Neural progenitor cell (in vitro differentiated cells): Measurements from ENCODE around the gene ASB17.

Source experiments
- CTCF ChIP-seq: fragments of 200-600 bp; sonication (generic); IDR thresholded peaks from 2 replicates; pipeline ENCODE4 v1.5.1; 2017; ENCODE audit warnings: antibody characterized with exemption, mild to moderate bottlenecking
- EZH2 ChIP-seq: fragments of 200-600 bp; sonication (generic); IDR thresholded peaks from 2 replicates; pipeline ENCODE4 v1.6.1; 2017; ENCODE audit warnings: antibody characterized with exemption, mild to moderate bottlenecking, moderate library complexity

GRCh38 chr1:75967719-75968118 is 35.5 kb upstream of the ASB17 start:
- TF ChIP-seq CTCF: no peak
- TF ChIP-seq EZH2: no peak
